DOHH2 (cell line): ENCODE results near the gene LGALSL.
"Not testable (repeated sequence)": the region's sequence is repeated elsewhere in the genome, so short reads cannot be mapped to it uniquely, and the experiment has no call there.

Experiments used
- H3F3A ChIP-seq: fragments of 200-600 bp; sonication (generic), shearing (Covaris generic); 2 replicates; pipeline ENCODE4 v1.6.0; 2016; ENCODE audit warnings: antibody characterized with exemption, mild to moderate bottlenecking; ENCODE audit not compliant: control insufficient read depth, insufficient read depth
- H3K27ac ChIP-seq: fragments of 200-600 bp; sonication (generic); 2 replicates; pipeline ENCODE4 v1.5.1; 2014; ENCODE audit warnings: low read depth, mild to moderate bottlenecking, low read length, moderate library complexity
- H3K27me3 ChIP-seq: fragments of 200-600 bp; sonication (generic); 2 replicates; pipeline ENCODE4 v1.6.1; 2014; ENCODE audit warnings: mild to moderate bottlenecking, low read length, mixed read lengths; ENCODE audit not compliant: control insufficient read depth
- H3K36me3 ChIP-seq: fragments of 200-600 bp; sonication (generic); 2 replicates; pipeline ENCODE4 v1.6.1; 2014; ENCODE audit warnings: mild to moderate bottlenecking, low read length, moderate library complexity, mixed read lengths; ENCODE audit not compliant: control insufficient read depth
- H3K4me1 ChIP-seq: fragments of 200-600 bp; sonication (generic); 2 replicates; pipeline ENCODE4 v1.6.1; 2014; ENCODE audit warnings: mild to moderate bottlenecking, low read length, mixed read lengths; ENCODE audit not compliant: control insufficient read depth
- H3K4me2 ChIP-seq: fragments of 200-600 bp; sonication (generic); 2 replicates; pipeline ENCODE4 v1.6.0; 2014; ENCODE audit warnings: mild to moderate bottlenecking, low read length, moderate library complexity
- H3K4me3 ChIP-seq: fragments of 200-600 bp; sonication (generic); 2 replicates; pipeline ENCODE4 v1.5.1; 2014; ENCODE audit warnings: mild to moderate bottlenecking, low read length, mixed read lengths
- H3K79me2 ChIP-seq: fragments of 200-600 bp; sonication (generic); 2 replicates; pipeline ENCODE4 v1.6.1; 2014; ENCODE audit warnings: mild to moderate bottlenecking, low read length, mixed read lengths; ENCODE audit not compliant: control insufficient read depth
- H3K9me2 ChIP-seq: fragments of 200-600 bp; sonication (generic); replicated peaks from 2 replicates; pipeline ENCODE4 v1.6.1; 2014; ENCODE audit warnings: mild to moderate bottlenecking, low read length, mixed read lengths; ENCODE audit not compliant: control insufficient read depth
- H3K9me3 ChIP-seq: fragments of 200-600 bp; sonication (generic); 2 replicates; pipeline ENCODE4 v1.6.1; 2014; ENCODE audit warnings: antibody characterized with exemption, low read length, mixed read lengths; ENCODE audit not compliant: control insufficient read depth, insufficient read depth
- H4K20me1 ChIP-seq: fragments of 200-600 bp; sonication (generic); 2 replicates; pipeline ENCODE4 v1.6.0; 2014; ENCODE audit warnings: low read depth, mild to moderate bottlenecking, antibody characterized with exemption, low read length, moderate library complexity; ENCODE audit not compliant: control insufficient read depth, insufficient read depth
- CTCF ChIP-seq: fragments of 200-600 bp; sonication (generic); IDR thresholded peaks from one replicate; pipeline ENCODE4 v1.5.1; 2014; ENCODE audit warnings: antibody characterized with exemption, mild to moderate bottlenecking, low read depth, low read length; ENCODE audit not compliant: poor library complexity, severe bottlenecking
- EZH2phosphoT487 ChIP-seq: fragments of 200-600 bp; sonication (generic); IDR thresholded peaks from 2 replicates; pipeline ENCODE4 v1.6.1; 2017; ENCODE audit warnings: borderline replicate concordance, mild to moderate bottlenecking, antibody characterized with exemption, low read length, moderate library complexity, mixed read lengths

Gene LGALSL

GRCh38 chr2:64442277-64442676 lies 11.7 kb upstream of the LGALSL start:
- Histone ChIP-seq H3K79me2 (no peaks in the 10 kb centered on the region), H3F3A (no peaks in the 10 kb centered on the region), H3K9me2 (no peaks in the 10 kb centered on the region), H3K27ac (no peak overlapping the region), H4K20me1 (no peaks in the 10 kb centered on the region), H3K9me3 (no peaks in the 10 kb centered on the region), H3K4me3 (no peak overlapping the region), H3K4me1 (peaks cover 3% of the 10 kb centered on the region; the same call in 1 of the 2 replicates), H3K27me3 (peaks cover 15% of the 10 kb centered on the region; the same call in 1 of the 2 replicates), H3K36me3 (no peaks in the 10 kb centered on the region), H3K4me2 (no peak overlapping the region)
- TF ChIP-seq EZH2phosphoT487, result no peak
- TF ChIP-seq CTCF, result no peak

- H3K4me2 ChIP-seq, result no peak overlapping the region
Measured at GRCh38 chr2:64442801-64443429, 11.0 kb upstream of the LGALSL start.

DNA sequence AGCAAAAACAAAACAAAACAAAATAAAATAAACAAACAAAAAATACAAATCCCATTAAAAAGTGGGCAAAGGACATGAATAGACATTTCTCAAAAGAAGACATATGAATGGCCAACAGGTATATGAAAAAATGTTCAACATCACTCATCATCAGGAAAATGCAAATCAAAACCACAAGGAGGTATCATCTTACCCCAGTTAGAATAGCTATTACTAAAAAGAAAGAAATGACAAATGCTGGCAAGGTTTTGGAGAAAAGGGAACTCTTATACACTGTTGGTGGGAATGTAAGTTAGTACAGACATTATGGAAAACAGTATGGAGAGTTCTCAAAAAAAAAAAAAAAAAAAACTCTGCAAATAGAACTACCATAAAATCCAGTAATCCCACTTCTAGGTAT lies 8.0 kb upstream of the LGALSL start:
- not testable (repeated sequence) for H3K36me3 ChIP-seq, H3K9me3 ChIP-seq, H3K27ac ChIP-seq, H3K4me1 ChIP-seq, H4K20me1 ChIP-seq, H3K4me2 ChIP-seq, H3K4me3 ChIP-seq, H3K79me2 ChIP-seq, H3F3A ChIP-seq, H3K9me2 ChIP-seq, H3K27me3 ChIP-seq

More at GRCh38 chr2:64442801-64443429, 11.0 kb upstream of the LGALSL start:
- H3K4me1 ChIP-seq, result peaks cover 3% of the 10 kb centered on the region; the same call in 1 of the 2 replicates
- TF ChIP-seq CTCF, result no peak
- no peak for TF ChIP-seq EZH2phosphoT487
- peaks cover 12% of the 10 kb centered on the region; the same call in 1 of the 2 replicates for H3K27me3 ChIP-seq
- H4K20me1 ChIP-seq, result no peaks in the 10 kb centered on the region
- no peaks in the 10 kb centered on the region for H3K36me3 ChIP-seq
- no peak overlapping the region for H3K27ac ChIP-seq
- H3K79me2 ChIP-seq, result no peaks in the 10 kb centered on the region
- no peaks in the 10 kb centered on the region for H3F3A ChIP-seq
- no peak overlapping the region for H3K4me3 ChIP-seq
- H3K9me2 ChIP-seq, result no peaks in the 10 kb centered on the region
- H3K9me3 ChIP-seq, result no peaks in the 10 kb centered on the region

DNA sequence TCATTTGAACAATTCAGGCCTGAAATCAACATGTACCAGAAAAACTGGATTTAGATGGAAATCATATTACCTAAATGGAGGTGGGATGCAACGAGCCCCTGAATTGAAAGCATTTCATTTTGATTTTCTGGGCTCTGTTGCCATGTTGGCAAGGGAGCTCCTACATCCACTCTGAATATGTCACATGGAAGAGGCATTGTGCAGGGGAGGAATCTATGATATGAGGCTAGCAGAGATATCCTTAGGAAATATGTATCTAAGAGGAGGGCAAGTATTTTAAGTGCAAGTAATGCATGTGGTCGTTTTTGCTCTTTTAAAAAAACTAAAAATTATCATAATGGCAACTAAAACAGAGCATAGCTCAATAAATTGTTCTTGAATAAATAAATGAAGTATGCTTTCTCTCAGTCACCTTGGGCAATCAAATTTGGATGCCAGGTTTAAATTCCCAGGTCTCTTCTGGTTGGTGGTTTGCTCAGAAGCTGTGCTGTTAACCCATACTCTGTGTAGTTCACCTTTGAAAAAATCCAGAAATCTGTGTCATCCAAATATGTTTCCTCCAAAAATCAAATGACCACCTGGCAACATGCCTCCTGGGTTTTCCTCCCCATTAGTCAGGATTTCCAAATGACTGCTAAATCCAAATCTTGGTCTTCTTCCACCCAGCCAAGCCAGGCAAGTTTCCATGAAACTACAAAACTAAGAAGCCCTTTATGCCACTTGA lies 6.5 kb upstream of the LGALSL start:
- Histone ChIP-seq H3K4me3 (no peak overlapping the region), H3K27me3 (peaks cover 9% of the 10 kb centered on the region; the same call in 1 of the 2 replicates), H4K20me1 (no peaks in the 10 kb centered on the region), H3K36me3 (no peaks in the 10 kb centered on the region), H3K4me1 (peaks cover 3% of the 10 kb centered on the region; the same call in 1 of the 2 replicates), H3F3A (no peaks in the 10 kb centered on the region), H3K9me3 (no peaks in the 10 kb centered on the region), H3K4me2 (no peak overlapping the region), H3K9me2 (no peaks in the 10 kb centered on the region), H3K27ac (no peak overlapping the region), H3K79me2 (no peaks in the 10 kb centered on the region)
- no peak for TF ChIP-seq CTCF
- TF ChIP-seq EZH2phosphoT487, result no peak
